B cell (primary cell): ENCODE measurements around the gene ZNF791. TPM values are rescaled to one million over a fixed set of nuclear protein-coding genes. Genes with fewer than 3 reads are reported as not detected.

Experiments used
- ATAC-seq: fragments of 200-7000 bp; cut with Tn5 transposase; one replicate; pipeline ENCODE4 v1.10.0; 2021; ENCODE audit warnings: low read depth, mild to moderate bottlenecking, moderate number of reproducible peaks, moderate library complexity
- CTCF ChIA-PET: fragments of 350-600 bp; sonication (Branson Sonifier 250); formaldehyde crosslinking; loops from one replicate; lab custom pipeline; 2021; ENCODE audit warnings: antibody characterized with exemption, inconsistent platforms; lab: Charles Lee
- POLR2A ChIA-PET: fragments of 350-600 bp; sonication (Branson Sonifier 250); formaldehyde crosslinking; loops from one replicate; lab custom pipeline; 2021; ENCODE audit warnings: antibody characterized with exemption; lab: Charles Lee
- DNase-seq: peaks from one replicate; pipeline ENCODE4 v3.0.0; 2013
- H2AFZ ChIP-seq: 2 replicates; pipeline ENCODE4 v1.6.1; 2012; ENCODE audit warnings: mild to moderate bottlenecking, low read depth, low read length; ENCODE audit not compliant: insufficient read depth, poor library complexity, severe bottlenecking
- H3K27ac ChIP-seq, 2 donors: 1 replicate in 1 of 2; 2 replicates in 1 of 2; pipeline ENCODE4 v1.5.1; 2012 to 2013; ENCODE audit warnings: low read length in 2 of 2, mild to moderate bottlenecking in 2 of 2, moderate library complexity in 1 of 2
- H3K27me3 ChIP-seq, 4 experiments: fragments of 200-600 bp in 1 of 4; sonication (generic) in 1 of 4; replicated peaks in 1 of 4; 1 replicate in 2 of 4; 2 replicates in 2 of 4; pipeline versions ENCODE4 v1.6.1 to v1.7.0; 2013 to 2016; ENCODE audit warnings: low read length in 3 of 4, mild to moderate bottlenecking in 2 of 4, mixed read lengths in 1 of 4, moderate library complexity in 1 of 4; ENCODE audit not compliant: insufficient read depth in 4 of 4, control insufficient read depth in 3 of 4; ENCODE audit errors: control extremely low read depth in 1 of 4
- H3K36me3 ChIP-seq, 2 experiments: replicated peaks in 1 of 2; 1 replicate in 1 of 2; 2 replicates in 1 of 2; pipeline versions ENCODE4 v1.6.1 to v1.7.1; 2013; ENCODE audit warnings: low read length in 1 of 2; ENCODE audit not compliant: insufficient read depth in 2 of 2, control insufficient read depth in 1 of 2; ENCODE audit errors: control extremely low read depth in 1 of 2, extremely low read depth in 1 of 2
- H3K4me1 ChIP-seq, 2 donors: fragments of 200-600 bp in 1 of 2; sonication (generic) in 1 of 2; 1 replicate in 1 of 2; 2 replicates in 1 of 2; pipeline versions ENCODE4 v1.5.1 to v1.6.1; 2013 to 2017; ENCODE audit warnings: low read length in 2 of 2; ENCODE audit not compliant: control insufficient read depth in 2 of 2, insufficient read depth in 2 of 2
- H3K4me2 ChIP-seq: replicated peaks from 2 replicates; pipeline ENCODE3; 2012; ENCODE audit warnings: mild to moderate bottlenecking, low read depth, low read length; ENCODE audit not compliant: poor library complexity, severe bottlenecking
- H3K4me3 ChIP-seq, 5 experiments: fragments of 200-600 bp in 1 of 5; sonication (generic) in 1 of 5; 1 replicate in 3 of 5; 2 replicates in 2 of 5; pipeline versions ENCODE4 v1.5.1 to v1.7.0; 2011 to 2016; ENCODE audit warnings: low read length in 4 of 5, mild to moderate bottlenecking in 4 of 5, low read depth in 2 of 5, control low read depth in 1 of 5, moderate library complexity in 1 of 5; ENCODE audit not compliant: insufficient read depth in 1 of 5; ENCODE audit errors: control extremely low read depth in 1 of 5, extremely low read depth in 1 of 5
- H3K79me2 ChIP-seq: fragments of 200-600 bp; sonication (generic); one replicate; pipeline ENCODE4 v1.6.0; 2016; ENCODE audit warnings: low read length; ENCODE audit not compliant: control insufficient read depth, insufficient read depth
- H3K9ac ChIP-seq: fragments of 200-600 bp; sonication (generic); 2 replicates; pipeline ENCODE4 v1.6.1; 2017; ENCODE audit warnings: mild to moderate bottlenecking, low read length, moderate library complexity
- H3K9me3 ChIP-seq, 3 donors: one replicate each; pipeline versions ENCODE4 v1.6.1 to v1.7.1; 2013; ENCODE audit warnings: low read length in 2 of 3; ENCODE audit not compliant: control insufficient read depth in 2 of 3, insufficient read depth in 1 of 3; ENCODE audit errors: control extremely low read depth in 1 of 3
- H4K20me1 ChIP-seq: 2 replicates; pipeline ENCODE4 v1.6.0; 2012; ENCODE audit warnings: mild to moderate bottlenecking, low read length; ENCODE audit not compliant: insufficient read depth, control insufficient read depth, poor library complexity, severe bottlenecking
- H3K27ac Mint-ChIP-seq: one replicate; pipeline ENCODE4 v1.8.0; 2021; ENCODE audit warnings: mixed read lengths
- H3K27me3 Mint-ChIP-seq: one replicate; pipeline ENCODE4 v1.8.0; 2021; ENCODE audit warnings: mixed read lengths
- H3K4me1 Mint-ChIP-seq: one replicate; pipeline ENCODE4 v1.8.0; 2021; ENCODE audit warnings: mixed read lengths
- H3K4me3 Mint-ChIP-seq: one replicate; pipeline ENCODE4 v1.8.0; 2021; ENCODE audit warnings: mixed read lengths
- H3K9me3 Mint-ChIP-seq: one replicate; pipeline ENCODE4 v1.8.0; 2022; ENCODE audit warnings: mixed read lengths; ENCODE audit not compliant: insufficient read depth
- EZH2 ChIP-seq: IDR thresholded peaks from 2 replicates; pipeline ENCODE4 v1.6.1; 2012; ENCODE audit warnings: borderline replicate concordance, low read depth, mild to moderate bottlenecking, moderate library complexity, low read length; ENCODE audit not compliant: insufficient read depth, poor library complexity, severe bottlenecking
- WGBS: methylation state at CpG from one replicate; pipeline ENCODE4 v1.1.5; 2013; ENCODE audit warnings: missing lambda C conversion rate; ENCODE audit not compliant: insufficient coverage; 5-methylcytosine and 5-hydroxymethylcytosine counted together
- intact Hi-C: fragments of 100-400 bp; cut with micrococcal nuclease; formaldehyde crosslinking; loops from one replicate; pipeline ENCODE4 v1.10.0; 2022
- polyA plus RNA-seq: library from polyadenylated mRNA; depleted of rRNA; stranded (reverse); fragments of >200 nt; gene quantifications from 2 replicates; pipeline ENCODE4 v1.2.3, GENCODE V29; 2012
- total RNA-seq, 2 donors: library from RNA; stranded (reverse); fragments of 120-200 nt in 1 of 2; gene quantifications; 1 replicate in 1 of 2; 2 replicates in 1 of 2; pipeline versions ENCODE4 v1.2.3 to v1.2.4, GENCODE V29; 2013 to 2022
- TF ChIP-seq, protein P1 (sequence below): fragments of 200-600 bp; IDR thresholded peaks from one replicate; pipeline ENCODE4 v1.8.0; 2022; ENCODE audit warnings: antibody characterized with exemption, mild to moderate bottlenecking

Gene ZNF791
- total and polyA plus RNA-seq, 2 donors (not counting 1 experiment from before 2014, with no cell fraction given): 17.5 to 57.9 TPM

GRCh38 chr19:12648088-12648487, 37.4 kb downstream of the ZNF791 start:
- 81% methylated on average over 29 of the region's 29 CpGs for WGBS
- Histone ChIP-seq H3K27ac (peak overlapping the region in 1 of 2 donors; percentile 33), H3K9me3 (no peaks in the 10 kb centered on the region), H3K4me3 (no peak overlapping the region), H2AFZ (no peak overlapping the region), H3K79me2 (peaks cover 4% of the 10 kb centered on the region), H3K36me3 (peaks cover 0 to 41% of the 10 kb centered on the region in 2 experiments), H3K27me3 (no peaks in the 10 kb centered on the region), H3K4me1 (peaks cover 0 to 10% of the 10 kb centered on the region in 2 donors), H3K9ac (no peak overlapping the region), H4K20me1 (peaks cover 7% of the 10 kb centered on the region), H3K4me2 (peak overlapping the region; percentile 55)
- Mint-ChIP-seq H3K4me3 (no peak overlapping the region), H3K4me1 (peaks cover 7% of the 10 kb centered on the region), H3K9me3 (no peaks in the 10 kb centered on the region), H3K27me3 (no peaks in the 10 kb centered on the region), H3K27ac (no peak overlapping the region)
- TF ChIP-seq, protein P1, sequence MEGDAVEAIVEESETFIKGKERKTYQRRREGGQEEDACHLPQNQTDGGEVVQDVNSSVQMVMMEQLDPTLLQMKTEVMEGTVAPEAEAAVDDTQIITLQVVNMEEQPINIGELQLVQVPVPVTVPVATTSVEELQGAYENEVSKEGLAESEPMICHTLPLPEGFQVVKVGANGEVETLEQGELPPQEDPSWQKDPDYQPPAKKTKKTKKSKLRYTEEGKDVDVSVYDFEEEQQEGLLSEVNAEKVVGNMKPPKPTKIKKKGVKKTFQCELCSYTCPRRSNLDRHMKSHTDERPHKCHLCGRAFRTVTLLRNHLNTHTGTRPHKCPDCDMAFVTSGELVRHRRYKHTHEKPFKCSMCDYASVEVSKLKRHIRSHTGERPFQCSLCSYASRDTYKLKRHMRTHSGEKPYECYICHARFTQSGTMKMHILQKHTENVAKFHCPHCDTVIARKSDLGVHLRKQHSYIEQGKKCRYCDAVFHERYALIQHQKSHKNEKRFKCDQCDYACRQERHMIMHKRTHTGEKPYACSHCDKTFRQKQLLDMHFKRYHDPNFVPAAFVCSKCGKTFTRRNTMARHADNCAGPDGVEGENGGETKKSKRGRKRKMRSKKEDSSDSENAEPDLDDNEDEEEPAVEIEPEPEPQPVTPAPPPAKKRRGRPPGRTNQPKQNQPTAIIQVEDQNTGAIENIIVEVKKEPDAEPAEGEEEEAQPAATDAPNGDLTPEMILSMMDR: no peak
- DNase-seq (no peak), ATAC-seq (no peak)
- intact Hi-C loops: no loop called here
- ChIA-PET CTCF (no interaction called here), POLR2A (no interaction called here)

GRCh38 chr19:12649941-12650340, 39.2 kb downstream of the ZNF791 start:
- no peak for ATAC-seq
- H3K9me3 Mint-ChIP-seq: no peaks in the 10 kb centered on the region
- Histone ChIP-seq H3K9me3 (no peaks in the 10 kb centered on the region), H3K79me2 (peaks cover 9% of the 10 kb centered on the region), H3K36me3 (peaks cover 0 to 45% of the 10 kb centered on the region in 2 experiments), H3K4me1 (peaks cover 0 to 10% of the 10 kb centered on the region in 2 donors), H3K27ac (no peak overlapping the region), H3K4me3 (no peak overlapping the region), H3K9ac (no peak overlapping the region), H2AFZ (no peak overlapping the region), H3K27me3 (no peaks in the 10 kb centered on the region), H3K4me2 (no peak overlapping the region), H4K20me1 (peaks cover 21% of the 10 kb centered on the region)
- no peak for DNase-seq
- H3K27ac Mint-ChIP-seq: peak overlapping the region; percentile 10
- intact Hi-C loops: no loop called here
- no peaks in the 10 kb centered on the region for H3K27me3 Mint-ChIP-seq
- H3K4me3 Mint-ChIP-seq: no peak overlapping the region
- CTCF ChIA-PET: interaction anchor here (1.2 to 1.5 kb wide), 2 partner anchors 22 to 86 kb away, joined by 5 read pairs; no protein-coding TSS in a partner anchor
- POLR2A ChIA-PET: interaction anchor here (0.6 to 0.7 kb wide), 5 partner anchors 10 to 1725 kb away, joined by 4 to 10 read pairs (median 6); no protein-coding TSS in a partner anchor
- no peak for TF ChIP-seq EZH2
- TF ChIP-seq, protein P1: no peak
- whole genome bisulfite sequencing: 95% methylated on average over 4 of the region's 10 CpGs
- H3K4me1 Mint-ChIP-seq: peaks cover 7% of the 10 kb centered on the region
